Neuronal stem cell (in vitro differentiated cells): Measurements from ENCODE around the gene HOXA13.

ENCODE experiments used
- DNase-seq: peaks from one replicate; pipeline ENCODE4 v3.0.0-alpha.2; 2013; ENCODE audit warnings: low spot score
- H2AFZ ChIP-seq: one replicate; pipeline ENCODE4 v1.6.1; 2013; ENCODE audit warnings: mild to moderate bottlenecking, low read length, inconsistent platforms
- H2AK5ac ChIP-seq: 2 replicates; pipeline ENCODE4 v1.6.1; 2013; ENCODE audit warnings: low read depth, mild to moderate bottlenecking, inconsistent platforms, low read length, moderate library complexity, mixed read lengths
- H2BK120ac ChIP-seq: 2 replicates; pipeline ENCODE4 v1.6.1; 2013; ENCODE audit warnings: low read depth, mild to moderate bottlenecking, inconsistent platforms, low read length, moderate library complexity, mixed read lengths
- H2BK12ac ChIP-seq: one replicate; pipeline ENCODE4 v1.6.1; 2013; ENCODE audit warnings: low read length, inconsistent platforms
- H2BK15ac ChIP-seq: 2 replicates; pipeline ENCODE4 v1.6.1; 2013; ENCODE audit warnings: mild to moderate bottlenecking, low read length, inconsistent platforms, mixed read lengths
- H2BK5ac ChIP-seq: one replicate; pipeline ENCODE4 v1.6.1; 2013; ENCODE audit warnings: inconsistent platforms, mild to moderate bottlenecking, low read length, moderate library complexity
- H3K14ac ChIP-seq: one replicate; pipeline ENCODE4 v1.6.1; 2013; ENCODE audit warnings: low read length, inconsistent platforms
- H3K18ac ChIP-seq: 2 replicates; pipeline ENCODE4 v1.6.1; 2013; ENCODE audit warnings: low read length, inconsistent platforms
- H3K23ac ChIP-seq: 2 replicates; pipeline ENCODE4 v1.6.1; 2013; ENCODE audit warnings: low read depth, mild to moderate bottlenecking, mixed read lengths, low read length, inconsistent platforms; ENCODE audit not compliant: poor library complexity
- H3K27ac ChIP-seq: replicated peaks from 3 replicates; pipeline ENCODE4 v1.5.1; 2013; ENCODE audit warnings: low read length, inconsistent platforms
- H3K27me3 ChIP-seq, 3 experiments: 2 replicates each; pipeline ENCODE4 v1.6.1; 2013; ENCODE audit warnings: low read length in 3 of 3, mild to moderate bottlenecking in 2 of 3, inconsistent platforms in 1 of 3, low read depth in 1 of 3, mixed read lengths in 1 of 3, moderate library complexity in 1 of 3; ENCODE audit not compliant: control insufficient read depth in 3 of 3, insufficient read depth in 3 of 3
- H3K36me3 ChIP-seq, 2 donors: replicated peaks in 1 of 2; 2 replicates each; pipeline ENCODE4 v1.6.1; 2013; ENCODE audit warnings: low read length in 2 of 2; ENCODE audit not compliant: control insufficient read depth in 2 of 2, insufficient read depth in 2 of 2
- H3K4ac ChIP-seq: 2 replicates; pipeline ENCODE4 v1.6.1; 2013; ENCODE audit warnings: inconsistent platforms, mild to moderate bottlenecking, low read length, moderate library complexity
- H3K4me1 ChIP-seq, 2 donors: 1 replicate in 1 of 2; 2 replicates in 1 of 2; pipeline ENCODE4 v1.6.1; 2013; ENCODE audit warnings: low read length in 2 of 2, low read depth in 1 of 2; ENCODE audit not compliant: control insufficient read depth in 2 of 2, insufficient read depth in 1 of 2
- H3K4me2 ChIP-seq: one replicate; pipeline ENCODE4 v1.6.1; 2013; ENCODE audit warnings: mild to moderate bottlenecking, low read length, inconsistent platforms; ENCODE audit not compliant: insufficient read depth, poor library complexity, severe bottlenecking
- H3K4me3 ChIP-seq, 2 donors: 2 replicates each; pipeline ENCODE4 v1.5.1; 2013; ENCODE audit warnings: low read length in 2 of 2, mild to moderate bottlenecking in 2 of 2, inconsistent platforms in 1 of 2, moderate library complexity in 1 of 2
- H3K79me1 ChIP-seq: one replicate; pipeline ENCODE4 v1.6.1; 2013; ENCODE audit warnings: low read depth, mild to moderate bottlenecking, inconsistent platforms, low read length, moderate library complexity
- H3K9ac ChIP-seq: one replicate; pipeline ENCODE4 v1.6.1; 2013; ENCODE audit warnings: mild to moderate bottlenecking, low read depth, low read length, inconsistent platforms; ENCODE audit not compliant: poor library complexity
- H3K9me3 ChIP-seq, 2 donors: replicated peaks in 1 of 2; 2 replicates each; pipeline versions ENCODE3 to v1.6.1; 2013; ENCODE audit warnings: low read length in 2 of 2, mild to moderate bottlenecking in 2 of 2, inconsistent platforms in 1 of 2, low read depth in 1 of 2, mixed read lengths in 1 of 2, moderate library complexity in 1 of 2; ENCODE audit not compliant: control insufficient read depth in 2 of 2, insufficient read depth in 1 of 2
- H4K8ac ChIP-seq: one replicate; pipeline ENCODE4 v1.6.1; 2013; ENCODE audit warnings: low read depth, mild to moderate bottlenecking, inconsistent platforms, low read length, moderate library complexity
- H4K91ac ChIP-seq: one replicate; pipeline ENCODE4 v1.6.1; 2013; ENCODE audit warnings: low read length, low read depth, mild to moderate bottlenecking, inconsistent platforms; ENCODE audit not compliant: poor library complexity
- WGBS, 2 donors: extraction: QIAGEN DNeasy Blood & Tissue Kit; methylation state at CpG; one replicate each; pipeline ENCODE4 v1.1.7; 2013; ENCODE audit warnings: missing lambda C conversion rate in 2 of 2, mixed read lengths in 1 of 2; ENCODE audit not compliant: insufficient read length in 2 of 2, insufficient replicate concordance in 1 of 2; ENCODE audit errors: extremely low coverage in 2 of 2; 5-methylcytosine and 5-hydroxymethylcytosine counted together

HOXA13 gene

GRCh38 chr7:27192546-27193334 is 7.2 kb downstream of the HOXA13 start:
- Histone ChIP-seq H3K4me2 (no peak overlapping the region), H2BK5ac (no peak overlapping the region), H3K23ac (peak overlapping the region; percentile 77), H3K9me3 (peaks cover 2% of the 10 kb centered on the region in 2 donors), H4K8ac (no peak overlapping the region), H2AFZ (peak overlapping the region; percentile 83), H2BK120ac (no peak overlapping the region), H3K9ac (no peak overlapping the region), H3K14ac (no peak overlapping the region), H3K79me1 (no peaks in the 10 kb centered on the region), H3K18ac (no peak overlapping the region), H4K91ac (no peak overlapping the region), H3K4me1 (no peaks in the 10 kb centered on the region), H3K4ac (no peak overlapping the region), H2AK5ac (no peak overlapping the region), H3K27me3 (peaks cover 57 to 100% (median 84%) of the 10 kb centered on the region in 3 experiments), H3K27ac (no peak overlapping the region), H2BK15ac (no peak overlapping the region), H2BK12ac (no peak overlapping the region), H3K36me3 (no peaks in the 10 kb centered on the region), H3K4me3 (no peak overlapping the region)
- no CpG with 5 or more reads among the region's 78 CpGs for WGBS, 2 donors
- no peak for DNase-seq

GRCh38 chr7:27191833-27192545 is 7.9 kb downstream of the HOXA13 start:
- Histone ChIP-seq H3K27me3 (peaks cover 60 to 100% (median 87%) of the 10 kb centered on the region in 3 experiments), H3K23ac (peak overlapping the region; percentile 77), H3K4me3 (peak overlapping the region in 1 of 2 donors; percentile 37)

GRCh38 chr7:27191161-27191731 is 8.6 kb downstream of the HOXA13 start:
- no CpG with 5 or more reads among the region's 15 CpGs for WGBS, 2 donors
- DNase-seq, result no peak
- H2AFZ ChIP-seq, result peak overlapping the region; percentile 83

More at GRCh38 chr7:27191833-27192545, 7.9 kb downstream of the HOXA13 start:
- no peak overlapping the region for H3K14ac ChIP-seq
- H2AK5ac ChIP-seq, result no peak overlapping the region
- H3K27ac ChIP-seq, result no peak overlapping the region
- H3K36me3 ChIP-seq, result no peaks in the 10 kb centered on the region
- no peak for DNase-seq
- H3K4me2 ChIP-seq, result no peak overlapping the region
- peaks cover 2% of the 10 kb centered on the region in 2 donors for H3K9me3 ChIP-seq
- no peak overlapping the region for H4K8ac ChIP-seq
- H2BK15ac ChIP-seq, result no peak overlapping the region
- H2BK12ac ChIP-seq, result no peak overlapping the region
- WGBS, 2 donors, result no CpG with 5 or more reads among the region's 42 CpGs
- H3K4me1 ChIP-seq, result no peaks in the 10 kb centered on the region
- H2AFZ ChIP-seq, result peak overlapping the region; percentile 83
- H3K18ac ChIP-seq, result no peak overlapping the region
- H3K79me1 ChIP-seq, result no peaks in the 10 kb centered on the region
- no peak overlapping the region for H3K9ac ChIP-seq
- no peak overlapping the region for H3K4ac ChIP-seq
- no peak overlapping the region for H2BK5ac ChIP-seq
- H4K91ac ChIP-seq, result no peak overlapping the region
- no peak overlapping the region for H2BK120ac ChIP-seq

More at GRCh38 chr7:27191161-27191731, 8.6 kb downstream of the HOXA13 start:
- H2AK5ac ChIP-seq, result no peak overlapping the region
- H2BK5ac ChIP-seq, result no peak overlapping the region
- H3K18ac ChIP-seq, result no peak overlapping the region
- peaks cover 2% of the 10 kb centered on the region in 2 donors for H3K9me3 ChIP-seq
- peaks cover 64 to 100% (median 90%) of the 10 kb centered on the region in 3 experiments for H3K27me3 ChIP-seq
- no peak overlapping the region for H2BK12ac ChIP-seq
- no peak overlapping the region for H3K4ac ChIP-seq
- no peaks in the 10 kb centered on the region for H3K36me3 ChIP-seq
- no peak overlapping the region for H3K9ac ChIP-seq
- no peak overlapping the region for H3K27ac ChIP-seq
- no peak overlapping the region for H4K91ac ChIP-seq
- no peaks in the 10 kb centered on the region for H3K4me1 ChIP-seq
- no peak overlapping the region for H3K4me2 ChIP-seq
- no peak overlapping the region for H3K4me3 ChIP-seq
- H3K79me1 ChIP-seq, result no peaks in the 10 kb centered on the region
- no peak overlapping the region for H4K8ac ChIP-seq
- H3K23ac ChIP-seq, result no peak overlapping the region
- H3K14ac ChIP-seq, result no peak overlapping the region
- no peak overlapping the region for H2BK15ac ChIP-seq
- no peak overlapping the region for H2BK120ac ChIP-seq
